Effector CD8-positive, alpha-beta T cell (primary cell): ENCODE results near the gene CCSER1.
"Not testable (repeated sequence)": the region's sequence is repeated elsewhere in the genome, so short reads cannot be mapped to it uniquely, and the experiment has no call there.

Source experiments
- DNase-seq: peaks from one replicate; lab custom pipeline; 2025; lab: John Stamatoyannopoulos, UW

Gene CCSER1

DNA sequence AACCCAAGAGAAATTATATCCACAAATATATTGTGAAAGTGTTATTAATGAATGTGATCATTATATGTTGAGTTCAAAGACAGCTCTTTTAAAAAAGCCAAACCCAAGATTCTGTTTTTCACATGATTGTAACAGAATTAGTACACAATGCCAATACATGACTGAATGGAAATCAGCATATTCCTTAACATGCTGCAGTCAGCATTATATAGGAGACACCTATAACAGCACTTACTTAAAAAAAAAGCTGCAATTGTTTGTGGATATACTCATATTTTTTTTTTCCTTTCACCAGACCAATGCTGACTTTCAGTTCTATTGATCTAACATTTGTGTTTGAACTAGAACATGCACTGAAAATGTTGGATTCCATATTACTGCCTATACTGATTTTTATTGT is 165.2 kb downstream of the CCSER1 start:
- no peak for DNase-seq

DNA sequence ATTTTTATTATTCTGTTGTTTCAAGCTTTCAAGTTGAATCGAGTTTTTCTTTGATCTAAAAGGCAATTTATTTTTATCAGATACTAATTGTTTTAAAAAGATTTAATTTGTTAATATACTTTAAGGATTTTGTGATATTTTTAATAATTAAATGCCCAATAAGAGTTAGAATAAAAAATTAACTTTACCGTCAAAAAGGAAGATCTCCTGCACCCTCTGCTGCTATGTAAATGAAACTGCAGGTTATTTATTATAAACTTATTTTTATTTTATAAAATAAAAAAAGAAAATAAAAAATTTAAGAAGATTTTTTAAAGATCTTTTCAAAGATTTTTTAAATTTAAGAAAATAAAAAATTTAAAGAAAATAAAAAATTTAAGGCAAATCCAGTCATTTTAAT is 166.1 kb downstream of the CCSER1 start:
- DNase-seq: no peak

DNA sequence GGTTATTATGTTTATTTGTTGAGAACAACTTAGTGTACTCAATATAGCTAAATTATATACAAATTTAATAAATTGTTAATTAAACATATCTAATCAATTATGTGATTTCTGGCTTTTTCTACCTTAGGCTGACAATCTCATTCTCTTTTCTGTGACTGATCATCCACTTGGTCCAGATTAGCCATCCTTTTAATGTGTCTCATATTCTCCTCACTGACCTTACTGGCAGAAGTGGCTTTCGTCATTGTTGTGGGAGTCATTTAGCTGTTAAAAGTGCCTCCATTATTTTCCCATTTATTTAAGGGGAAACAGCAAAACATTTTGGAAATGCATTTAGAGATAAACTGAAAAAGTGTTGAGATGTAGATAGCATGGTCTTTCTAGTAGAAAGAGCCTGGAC is 172.2 kb downstream of the CCSER1 start:
- no peak for DNase-seq

DNA sequence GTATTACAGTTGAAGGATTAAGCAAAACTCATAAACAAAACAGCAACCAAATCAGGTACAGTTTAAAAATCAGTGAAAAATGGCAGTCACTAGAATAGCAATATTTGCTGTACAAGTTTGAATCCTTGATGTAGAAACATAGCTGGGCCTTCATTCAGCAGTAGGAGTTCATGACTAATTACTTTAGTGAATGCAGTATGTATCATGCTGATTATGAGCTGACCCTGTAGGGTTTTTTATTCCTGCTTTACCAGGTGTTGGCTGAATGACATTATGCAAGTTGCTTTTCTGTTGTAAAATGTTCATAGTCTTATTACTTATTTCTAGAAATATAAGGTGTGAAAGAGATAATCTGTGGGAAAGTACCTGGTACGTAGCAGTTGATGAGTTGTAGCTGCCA is 179.6 kb downstream of the CCSER1 start:
- DNase-seq: no peak

DNA sequence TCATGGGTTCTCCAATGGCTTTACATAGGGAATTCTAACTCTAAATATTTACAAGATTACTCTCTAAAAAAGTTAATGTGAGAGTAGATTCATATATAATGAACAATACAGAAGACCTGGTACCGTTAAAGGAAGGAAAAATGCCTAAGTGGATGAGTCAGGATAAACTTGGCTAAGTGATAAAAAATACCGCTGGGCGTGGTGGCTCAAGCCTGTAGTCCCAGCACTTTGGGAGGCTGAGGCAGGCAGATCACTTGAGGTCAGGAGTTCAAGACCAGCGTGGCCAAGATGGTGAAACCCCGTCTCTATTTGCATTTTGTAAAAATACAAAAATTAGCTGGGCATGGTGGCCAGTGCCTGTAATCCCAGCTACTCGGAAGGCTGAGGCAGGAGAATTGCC is 189.9 kb downstream of the CCSER1 start:
- DNase-seq: not testable (repeated sequence)

- DNase-seq: no peak
These were observed 190.6 kb downstream of the CCSER1 start for GRCh38 chr4:90317785-90318184.

- DNase-seq: no peak
These were observed 191.0 kb downstream of the CCSER1 start for GRCh38 chr4:90318193-90318592.

GRCh38 chr4:90328558-90328957 is 201.4 kb downstream of the CCSER1 start:
- no peak for DNase-seq

GRCh38 chr4:90330546-90330945 is 203.4 kb downstream of the CCSER1 start:
- DNase-seq: no peak

- no peak for DNase-seq
These were observed 218.5 kb downstream of the CCSER1 start for GRCh38 chr4:90345549-90346215.

- no peak for DNase-seq
These were observed 222.4 kb downstream of the CCSER1 start for GRCh38 chr4:90349636-90350035.

DNA sequence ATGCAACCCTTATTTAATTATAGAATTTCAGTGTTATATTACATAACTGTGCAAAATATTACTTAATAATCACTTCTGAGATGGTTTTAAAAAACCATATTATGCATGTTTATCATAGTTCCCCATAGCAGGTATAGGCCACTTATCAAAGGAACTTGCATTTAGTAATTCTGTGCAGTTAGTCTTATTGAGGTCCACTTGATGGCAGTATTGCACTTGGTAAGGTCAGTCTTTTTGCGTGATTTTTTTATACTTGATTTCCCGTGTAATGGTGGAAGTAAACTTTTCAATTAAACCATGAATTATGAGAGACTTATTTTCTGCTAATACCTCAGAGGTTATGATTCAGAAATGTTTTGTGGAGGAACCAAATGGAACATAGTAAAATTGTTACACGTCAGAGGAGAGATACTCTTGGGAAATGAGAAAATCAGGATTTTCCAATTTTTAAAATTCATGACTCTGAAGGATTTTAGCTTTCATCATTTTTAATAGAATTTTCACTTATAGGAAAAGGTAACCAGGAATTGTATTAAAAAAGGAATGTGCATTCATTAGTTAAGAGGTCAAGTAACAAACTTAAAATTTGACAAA is 230.0 kb downstream of the CCSER1 start:
- DNase-seq: no peak

DNA sequence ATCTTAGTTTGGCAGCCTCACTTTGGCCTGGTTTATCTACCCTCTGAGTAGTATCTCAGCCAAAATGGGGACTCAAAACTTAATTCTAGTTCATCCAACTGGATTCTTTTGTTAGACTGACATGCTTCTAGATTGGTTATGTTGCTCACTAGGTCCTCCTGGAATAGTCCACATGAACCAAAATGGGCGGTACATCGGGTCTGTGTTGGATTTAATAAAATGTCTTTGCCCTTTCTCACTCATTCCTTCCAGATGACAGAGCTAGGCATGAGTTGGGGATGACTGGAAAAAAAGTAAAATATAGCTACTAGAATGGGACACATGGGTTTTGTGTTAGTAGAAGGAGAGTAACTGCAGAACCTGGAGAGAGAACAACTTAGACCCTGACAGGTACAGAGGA is 247.9 kb downstream of the CCSER1 start:
- no peak for DNase-seq

DNA sequence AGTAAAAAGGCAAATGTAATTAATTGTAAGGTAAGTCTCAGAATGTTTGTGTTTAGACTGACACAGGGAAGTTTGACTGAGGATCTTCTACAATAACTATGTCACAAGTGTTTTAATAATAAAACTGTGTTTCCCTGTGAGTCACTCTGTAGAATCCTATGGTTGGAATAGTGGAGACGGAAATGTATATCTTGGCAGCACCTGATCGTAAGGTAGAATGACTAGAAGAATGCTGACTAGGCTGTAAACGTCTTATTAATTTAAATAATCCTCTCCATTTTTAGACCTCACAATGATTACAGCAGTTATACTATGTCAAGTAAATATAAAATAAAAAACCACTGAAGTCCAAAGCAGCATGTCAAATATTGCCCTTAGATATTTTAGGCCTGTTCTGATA is 266.0 kb downstream of the CCSER1 start:
- no peak for DNase-seq

DNA sequence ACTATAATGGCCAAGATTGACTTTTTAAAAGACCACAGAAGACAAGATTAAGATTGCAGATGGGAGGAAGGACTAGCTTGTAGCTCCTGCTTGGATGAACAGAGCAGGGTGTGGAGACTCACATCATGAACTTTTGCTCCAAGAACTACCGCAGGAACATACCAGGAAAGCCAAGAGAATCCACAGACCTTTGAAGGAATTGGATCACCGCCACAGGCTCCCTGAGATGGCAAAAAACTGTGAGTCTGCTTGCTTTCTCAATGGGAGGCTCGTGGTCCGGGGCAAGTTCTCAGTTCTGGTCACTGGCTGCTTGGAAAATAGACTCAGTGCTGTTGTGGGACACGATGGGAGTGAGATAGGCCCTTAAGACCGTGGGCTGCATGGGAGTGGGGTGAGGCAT is 276.6 kb downstream of the CCSER1 start:
- no peak for DNase-seq

GRCh38 chr4:90407897-90408296 is 280.7 kb downstream of the CCSER1 start:
- DNase-seq: not testable (repeated sequence)

GRCh38 chr4:90412786-90413185 is 285.6 kb downstream of the CCSER1 start:
- DNase-seq: not testable (repeated sequence)

DNA sequence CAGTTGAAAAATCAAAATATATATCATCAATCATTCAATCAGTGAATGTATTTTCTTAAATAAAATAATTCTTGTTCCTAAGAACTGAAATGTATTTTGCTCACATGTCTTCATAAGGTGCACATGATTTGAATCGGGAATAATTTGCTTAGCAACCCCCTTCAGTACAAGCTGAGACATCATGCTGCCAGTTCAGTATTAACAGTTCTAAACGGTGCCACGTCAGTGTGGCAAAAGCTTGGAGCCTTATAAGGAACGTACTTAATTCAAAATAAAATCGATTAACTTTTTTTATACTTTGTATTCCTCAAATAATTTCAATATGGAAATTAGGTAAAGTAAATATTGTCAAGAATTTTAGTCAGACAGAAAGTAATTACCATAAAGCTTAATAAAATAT is 287.9 kb downstream of the CCSER1 start:
- no peak for DNase-seq

DNA sequence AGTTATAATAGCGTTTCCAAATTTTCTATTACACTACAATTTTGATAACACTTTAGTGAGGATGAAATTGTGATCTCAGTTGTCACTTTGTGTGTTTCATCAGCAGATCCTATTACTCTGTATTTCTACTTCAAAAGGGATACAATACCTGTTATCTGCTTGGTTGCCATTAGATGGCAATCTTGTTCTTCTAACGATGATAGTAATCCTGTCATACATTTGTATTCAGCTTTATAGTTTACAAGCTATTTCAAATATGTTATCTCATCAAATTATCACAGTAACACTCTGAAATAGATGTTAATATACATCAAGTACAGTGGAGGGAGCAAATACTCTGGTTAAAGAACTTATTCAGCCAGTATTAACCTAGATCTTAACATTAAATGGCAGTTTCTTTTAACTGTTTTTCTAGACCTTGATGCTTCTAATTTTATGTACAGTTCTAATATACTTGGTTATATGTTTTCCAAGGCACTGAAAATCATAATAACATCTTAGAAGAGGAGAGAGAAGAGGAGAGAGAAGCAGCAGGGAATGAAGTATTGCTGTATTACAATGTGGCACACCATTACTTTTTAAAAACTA is 292.0 kb downstream of the CCSER1 start:
- DNase-seq: no peak

DNA sequence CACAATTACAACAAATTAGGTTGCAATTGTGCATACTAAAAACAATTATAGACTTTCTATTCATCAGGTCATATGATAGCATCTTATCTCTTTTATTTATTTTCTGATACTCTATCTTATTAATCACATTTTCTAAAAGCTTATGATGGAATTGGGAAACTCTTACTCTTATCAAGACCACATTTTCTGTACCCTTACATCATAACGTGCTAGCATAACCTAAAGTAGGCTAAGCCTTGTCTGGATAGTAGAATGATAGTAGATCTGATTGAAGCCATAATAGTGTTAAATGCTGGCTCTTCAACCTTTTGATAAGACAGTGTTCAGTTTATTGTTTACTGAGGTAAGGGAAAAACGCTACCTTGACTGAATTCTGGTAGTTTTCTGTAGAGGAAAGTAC is 294.0 kb downstream of the CCSER1 start:
- no peak for DNase-seq

DNA sequence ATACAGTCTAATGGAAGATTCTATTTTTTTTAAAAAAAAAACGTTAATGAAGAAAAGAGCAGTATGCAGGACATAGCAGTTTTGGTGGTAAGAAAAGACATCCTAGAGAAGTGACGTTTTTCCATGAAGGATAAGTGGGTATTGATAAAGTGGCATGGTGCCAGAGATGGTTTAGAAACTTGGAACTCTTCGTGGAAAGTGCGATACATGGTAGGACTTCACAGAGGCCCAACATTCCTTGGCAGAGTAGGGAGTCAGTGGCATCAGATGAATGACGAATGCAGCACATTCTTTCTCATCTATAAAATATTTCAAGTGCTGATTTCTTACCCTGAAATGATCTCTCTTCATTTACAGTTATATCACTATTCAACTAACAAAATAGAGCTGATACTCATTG is 298.7 kb downstream of the CCSER1 start:
- no peak for DNase-seq

DNA sequence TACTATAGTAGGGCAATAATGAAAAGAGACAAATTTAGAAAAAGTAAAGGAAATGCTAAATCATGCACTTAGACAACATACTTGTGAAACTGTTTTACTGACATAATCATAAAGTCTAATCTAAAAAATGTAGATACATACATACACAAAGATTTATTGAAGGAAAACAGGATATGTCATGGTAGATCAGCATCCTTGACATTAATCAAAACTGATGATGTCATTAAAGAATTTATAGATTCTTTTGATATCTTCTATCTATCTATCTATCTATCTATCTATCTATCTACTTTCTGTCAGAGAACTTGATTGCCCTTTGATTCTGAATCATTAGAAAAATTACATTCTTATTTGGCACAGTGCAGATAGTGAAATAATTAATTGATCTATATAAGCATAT is 311.3 kb downstream of the CCSER1 start:
- DNase-seq: no peak

- DNase-seq: no peak
These were observed 314.6 kb downstream of the CCSER1 start for GRCh38 chr4:90441770-90442169.

DNA sequence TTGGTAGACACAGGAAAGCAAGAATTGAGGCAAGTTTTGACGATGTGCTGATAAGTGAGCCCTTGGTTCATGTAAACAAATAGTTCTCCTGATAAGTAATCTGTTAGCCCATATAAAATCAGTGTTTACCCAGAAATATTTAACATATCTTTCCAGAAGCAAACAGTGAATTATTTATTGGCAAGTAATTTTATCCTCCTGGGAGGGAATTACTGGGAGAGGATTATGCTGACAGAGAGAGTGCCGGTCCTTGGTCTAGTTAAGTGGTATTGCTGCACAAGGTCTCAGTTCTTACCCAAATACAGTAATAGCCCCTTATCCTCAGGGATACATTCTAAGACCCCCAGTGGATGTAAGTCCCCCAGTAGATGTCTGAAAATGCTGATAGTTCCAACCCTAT is 315.4 kb downstream of the CCSER1 start:
- DNase-seq: no peak
